GM12891 (cell line): ENCODE data around the gene ADIPOR2.

Experiments used
- POLR2A ChIP-seq: IDR thresholded peaks from 2 replicates; pipeline ENCODE4 v1.6.1; 2011; ENCODE audit warnings: low read depth, low read length, control low read depth
- POLR2AphosphoS5 ChIP-seq: IDR thresholded peaks from 2 replicates; pipeline ENCODE4 v1.6.1; 2011; ENCODE audit warnings: low read depth, low read length, control low read depth

- TF ChIP-seq POLR2AphosphoS5 (no peak), POLR2A (no peak)
Measured at GRCh38 chr12:1750300-1750699, 59.4 kb downstream of the ADIPOR2 start.
